Erythroblast (primary cell): ENCODE measurements around the gene CDK17.
"Not testable (repeated sequence)": the region's sequence is repeated elsewhere in the genome, so short reads cannot be mapped to it uniquely, and the experiment has no call there.

Experiments used
- DNase-seq, 2 experiments: peaks; one replicate each; lab custom pipeline; 2025; lab: John Stamatoyannopoulos, UW
- GATA1 ChIP-seq: IDR thresholded peaks from 2 replicates; pipeline ENCODE4 v1.6.1; 2011; ENCODE audit warnings: low read depth, mild to moderate bottlenecking, control low read depth, low read length, moderate library complexity
- POLR2A ChIP-seq: IDR thresholded peaks from 2 replicates; pipeline ENCODE4 v1.6.1; 2011; ENCODE audit warnings: mild to moderate bottlenecking, low read length

Gene CDK17

DNA sequence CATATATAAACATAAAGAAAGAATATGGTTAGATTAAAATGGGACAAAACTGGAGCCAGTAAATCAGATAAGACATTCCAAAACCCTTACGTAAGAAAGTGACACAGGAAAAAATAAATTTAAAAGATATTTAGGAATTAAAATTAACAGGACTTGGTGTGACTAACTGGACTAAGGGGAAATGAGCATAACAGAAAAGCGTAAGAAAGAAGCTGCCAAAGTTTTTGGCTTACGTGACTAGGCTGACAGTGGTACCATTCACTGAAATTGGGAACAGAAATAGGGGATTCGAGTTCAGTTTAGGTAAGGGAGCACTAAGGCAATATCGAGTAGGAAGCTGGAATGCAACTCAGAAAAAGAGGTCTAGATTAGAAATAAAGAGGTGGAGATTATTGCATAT is 7.8 kb downstream of the CDK17 start:
- no peak for TF ChIP-seq GATA1
- TF ChIP-seq POLR2A, result no peak
- DNase-seq, result no peak

DNA sequence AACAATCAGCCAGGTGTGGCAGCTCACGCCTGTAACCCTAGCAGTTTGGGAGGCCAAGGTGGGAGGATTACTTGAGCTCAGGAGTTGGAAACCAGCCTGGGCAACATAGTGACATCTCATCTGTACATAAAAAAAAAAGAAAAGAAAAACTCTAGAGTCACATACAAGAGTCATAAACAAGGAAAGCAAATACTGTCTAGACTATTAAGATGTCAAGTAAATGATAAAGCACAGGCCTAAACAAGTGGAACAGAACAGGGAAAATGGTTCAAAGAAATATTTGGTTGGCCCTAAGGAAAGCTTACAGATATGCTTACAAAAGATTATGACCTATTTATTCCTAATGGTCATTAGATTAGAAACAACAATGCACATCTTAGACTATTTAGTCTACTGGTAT is 12.3 kb downstream of the CDK17 start:
- no peak for DNase-seq
- TF ChIP-seq GATA1, result no peak
- TF ChIP-seq POLR2A, result no peak

DNA sequence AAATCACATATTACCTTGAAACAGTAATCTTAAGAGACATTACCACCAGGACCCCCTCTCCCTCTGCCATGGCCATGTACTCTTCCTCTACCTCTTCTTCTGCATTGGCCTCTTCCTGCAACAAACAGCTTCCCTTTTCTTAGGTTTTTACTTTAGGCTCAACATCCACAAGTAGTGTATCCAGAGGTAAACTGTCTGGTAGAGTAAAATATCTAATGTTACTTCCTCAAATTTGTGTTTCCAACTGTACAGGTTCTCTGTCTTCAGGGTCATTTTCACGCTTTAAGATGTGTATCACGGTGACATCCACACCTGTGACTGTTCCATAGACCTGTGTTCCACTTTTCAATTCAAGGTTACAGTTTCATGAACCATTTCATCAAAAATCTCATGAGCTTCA is 13.4 kb downstream of the CDK17 start:
- no peak for TF ChIP-seq GATA1
- TF ChIP-seq POLR2A, result no peak
- no peak for DNase-seq

DNA sequence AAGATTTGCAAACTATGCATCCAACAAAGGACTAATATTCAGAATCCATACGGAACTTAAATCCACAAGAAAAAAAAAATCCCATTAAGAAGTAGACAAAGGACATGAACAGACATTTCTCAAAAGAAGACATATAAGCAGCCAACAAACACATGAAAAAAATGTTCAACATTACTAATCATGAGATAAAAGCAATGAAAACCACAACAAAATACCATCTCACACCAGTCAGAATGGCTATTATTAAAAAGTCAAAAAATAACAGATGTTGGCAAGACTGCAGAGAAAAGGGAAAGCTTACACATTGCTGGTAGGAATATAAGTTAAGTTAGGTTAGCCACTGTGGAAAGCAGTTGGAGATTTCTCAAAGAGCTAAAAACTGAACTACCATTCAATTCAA is 16.2 kb downstream of the CDK17 start:
- DNase-seq, result no peak

DNA sequence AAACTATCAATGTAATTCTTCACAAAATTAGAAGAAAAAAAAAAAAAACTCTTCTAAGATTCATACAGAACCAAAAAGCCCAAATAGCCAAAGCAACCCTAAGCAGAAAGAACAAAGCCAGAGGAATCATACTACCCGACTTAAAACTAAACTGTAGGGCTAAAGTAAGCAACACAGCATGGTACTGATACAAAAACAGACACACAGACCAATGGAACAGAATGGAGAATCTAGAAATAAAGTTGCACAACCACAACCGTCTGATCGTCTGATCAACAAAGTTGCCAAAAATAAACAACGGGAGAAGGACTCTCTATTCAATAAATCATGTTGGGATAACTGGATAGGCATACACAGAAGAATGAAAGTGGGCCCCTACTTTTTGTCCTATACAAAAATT is 16.9 kb downstream of the CDK17 start:
- no peak for TF ChIP-seq POLR2A
- TF ChIP-seq GATA1, result no peak
- no peak for DNase-seq

More for the DNA sequence above, 16.2 kb downstream of the CDK17 start:
- no peak for TF ChIP-seq GATA1

DNA sequence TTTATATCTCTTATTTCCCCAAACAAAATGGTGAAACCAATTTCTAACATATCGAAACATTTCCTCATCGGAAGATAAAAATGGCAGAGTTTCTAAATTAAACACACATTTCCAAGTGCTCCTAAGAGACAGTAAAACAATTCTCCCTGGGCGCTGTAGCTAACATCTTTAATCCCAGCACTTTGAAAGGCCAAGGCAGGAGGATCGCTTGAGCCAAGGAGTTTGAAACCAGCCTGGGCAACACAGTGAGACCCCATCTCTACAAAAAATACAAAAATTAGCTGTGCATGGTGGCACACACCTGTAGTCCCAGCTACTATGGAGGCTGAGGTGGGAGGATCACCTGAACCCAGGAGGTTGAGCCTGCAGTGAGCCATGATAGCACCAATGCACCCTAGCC is 20.5 kb downstream of the CDK17 start:
- DNase-seq, result not testable (repeated sequence)

DNA sequence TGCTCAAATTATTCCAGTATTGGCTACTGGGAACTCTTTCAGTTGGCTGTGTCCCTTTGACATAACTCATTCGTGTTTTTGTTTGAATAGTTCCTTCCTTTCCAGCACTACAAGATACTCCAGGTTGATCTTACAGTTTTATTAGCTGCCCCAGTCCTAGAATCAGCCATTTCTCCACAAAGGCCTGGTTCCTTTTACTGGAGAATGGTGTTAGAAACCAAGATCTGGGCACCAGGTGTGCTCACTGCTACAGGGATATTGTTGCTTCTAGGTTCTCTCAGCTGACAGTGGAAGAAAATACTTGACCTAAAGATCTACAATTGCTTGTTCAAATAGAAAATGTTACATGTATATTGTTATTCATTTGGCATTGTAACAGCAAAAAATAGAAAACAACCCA is 21.9 kb downstream of the CDK17 start:
- TF ChIP-seq POLR2A (no peak), GATA1 (no peak)
- peak in 1 of 2 experiments; percentile 10 for DNase-seq

DNA sequence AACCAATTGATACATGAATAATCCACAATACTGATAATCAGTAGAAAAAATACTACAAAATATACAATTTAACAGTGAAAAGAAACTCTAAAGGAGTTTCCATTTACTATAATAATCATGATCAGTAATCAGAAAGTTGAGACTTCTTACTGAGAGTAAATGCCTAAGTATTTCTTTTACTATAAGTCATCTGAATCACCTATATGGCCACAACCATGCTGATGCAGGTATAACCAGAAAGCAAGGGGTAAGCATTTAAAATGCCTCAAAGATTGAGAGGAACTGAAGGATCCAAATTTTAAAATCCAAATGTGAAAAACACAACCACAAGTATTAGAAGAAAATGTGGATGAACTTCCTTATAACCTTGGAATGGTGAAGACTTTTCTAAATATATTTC is 23.4 kb downstream of the CDK17 start:
- no peak for TF ChIP-seq POLR2A
- DNase-seq, result peak; percentile 18 to 41

DNA sequence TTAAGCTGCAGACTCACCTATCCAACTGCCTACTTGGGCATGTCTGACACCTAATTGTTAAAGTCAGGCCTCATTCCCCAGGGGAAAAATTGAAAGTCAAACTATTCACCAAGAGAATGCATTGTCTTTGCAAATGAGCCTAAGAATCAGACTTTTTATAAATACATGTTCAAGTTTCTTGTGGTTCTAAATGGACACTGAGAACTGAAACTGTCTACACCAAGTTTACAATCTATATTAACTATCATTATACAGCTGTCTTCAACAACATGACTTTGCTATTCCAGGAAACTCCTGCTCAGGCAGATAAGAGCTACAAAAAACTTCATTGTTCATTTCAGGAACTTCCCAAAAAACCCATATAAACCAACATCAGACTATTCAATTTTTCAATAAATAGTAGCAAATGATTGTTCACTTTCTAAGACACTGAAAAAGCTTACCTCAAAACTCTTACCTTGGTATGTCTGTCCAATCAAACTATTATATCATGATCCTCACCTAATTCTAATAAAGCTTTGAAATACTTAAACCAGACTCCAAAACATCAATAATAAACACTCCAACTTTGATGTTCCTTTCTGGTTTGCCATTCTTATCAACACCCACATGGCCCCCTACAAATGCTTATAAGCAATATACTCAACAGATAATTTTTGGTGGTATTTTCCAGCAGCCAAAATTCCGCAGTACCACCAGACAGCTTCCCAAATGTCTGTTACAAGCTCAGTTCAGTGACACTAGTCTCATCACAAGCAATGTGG is 24.2 kb downstream of the CDK17 start:
- TF ChIP-seq POLR2A (no peak), GATA1 (no peak)
- peak; percentile 83 to 87 for DNase-seq

DNA sequence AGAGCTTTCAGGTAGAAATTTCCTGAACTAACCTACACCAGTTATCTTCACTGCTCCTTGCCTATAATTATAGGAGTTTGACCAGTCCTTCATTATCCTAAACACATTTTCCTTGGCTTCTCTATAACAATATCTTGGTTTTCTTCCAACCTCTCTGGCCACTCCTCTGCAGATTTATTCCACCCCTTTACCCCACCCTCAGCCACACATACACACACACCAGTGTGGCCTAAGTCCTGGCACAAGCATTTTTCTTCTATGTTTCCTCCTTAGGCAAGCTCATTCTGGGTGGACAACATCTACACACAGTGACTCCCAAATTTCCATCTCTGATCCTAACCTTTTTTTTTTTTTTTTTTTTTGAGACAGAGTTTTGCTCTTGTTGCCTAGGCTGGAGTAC is 25.1 kb downstream of the CDK17 start:
- TF ChIP-seq GATA1 (no peak), POLR2A (no peak)
- DNase-seq, result peak; percentile 59

DNA sequence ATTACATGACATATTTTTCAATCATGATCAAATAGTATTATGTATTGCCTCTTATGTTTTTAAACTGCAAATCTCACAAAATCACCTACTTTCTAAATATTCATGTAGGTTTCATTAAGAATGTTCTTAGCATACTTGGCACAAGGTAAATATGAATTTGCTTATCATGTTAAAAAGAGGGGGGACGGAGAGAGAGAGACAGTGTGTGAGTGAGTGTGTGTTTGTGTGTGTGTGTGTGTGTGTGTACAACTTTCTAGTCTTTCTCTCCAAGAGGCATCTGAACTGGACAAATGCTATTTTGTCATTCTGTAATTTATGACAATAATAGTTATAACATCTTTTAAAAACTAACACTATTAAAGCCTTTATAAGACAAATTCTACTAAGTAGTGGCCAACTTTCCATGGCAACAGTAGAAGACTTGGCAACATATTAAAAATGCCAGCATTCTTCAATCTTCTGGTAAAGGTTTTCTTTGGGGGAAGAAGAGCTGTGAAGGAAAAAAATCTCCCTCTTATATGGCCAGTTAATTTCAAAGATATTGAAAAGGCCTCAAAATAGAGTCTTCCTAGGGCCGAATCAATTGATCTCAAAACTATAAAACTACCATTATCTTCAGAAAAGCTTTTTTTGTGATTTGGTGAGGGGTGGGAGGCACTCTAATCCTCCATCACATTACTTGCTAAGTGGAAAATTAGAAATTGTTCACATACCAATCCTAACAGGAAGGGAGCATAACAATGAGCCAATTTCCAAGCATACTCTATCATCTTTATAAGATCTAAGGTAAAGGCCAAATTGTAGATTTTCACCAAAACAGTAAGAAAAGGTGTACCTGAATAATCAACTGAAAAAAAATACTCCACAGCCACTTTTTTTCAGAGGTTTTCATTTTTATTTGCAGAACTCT is 28.2 kb downstream of the CDK17 start:
- TF ChIP-seq POLR2A (no peak), GATA1 (no peak)
- DNase-seq, result peak; percentile 51 to 70

DNA sequence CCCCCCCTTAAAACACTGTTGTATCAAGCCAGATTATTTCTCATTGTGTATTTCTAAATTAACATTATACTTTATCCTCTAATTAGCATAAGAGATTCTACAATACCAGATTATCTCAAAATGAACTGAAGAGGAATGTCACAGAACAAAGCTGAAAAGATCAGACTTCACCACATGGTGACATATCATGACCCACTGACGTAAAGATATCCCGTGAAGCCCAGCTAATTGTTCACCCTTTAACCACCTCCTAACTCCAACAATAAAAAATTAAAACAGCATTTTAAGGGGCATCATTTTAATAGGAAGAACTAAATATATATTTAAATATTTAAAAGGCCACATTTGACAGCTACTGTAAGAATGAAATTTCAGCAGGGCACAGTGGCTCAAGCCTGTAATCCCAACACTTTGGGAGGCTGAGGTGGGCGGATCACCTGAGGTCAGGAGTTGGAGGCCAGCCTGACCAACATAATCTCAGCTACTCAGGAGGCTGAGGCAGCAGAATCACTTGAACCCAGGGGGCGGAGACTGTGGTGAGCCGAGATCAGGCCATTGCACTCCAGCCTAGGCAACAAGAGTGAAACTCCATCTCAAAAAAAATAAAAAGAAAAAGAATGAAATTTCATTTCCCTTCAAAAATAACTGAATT is 29.0 kb downstream of the CDK17 start:
- TF ChIP-seq GATA1 (no peak), POLR2A (no peak)
- DNase-seq, result peak; percentile 84 to 89

DNA sequence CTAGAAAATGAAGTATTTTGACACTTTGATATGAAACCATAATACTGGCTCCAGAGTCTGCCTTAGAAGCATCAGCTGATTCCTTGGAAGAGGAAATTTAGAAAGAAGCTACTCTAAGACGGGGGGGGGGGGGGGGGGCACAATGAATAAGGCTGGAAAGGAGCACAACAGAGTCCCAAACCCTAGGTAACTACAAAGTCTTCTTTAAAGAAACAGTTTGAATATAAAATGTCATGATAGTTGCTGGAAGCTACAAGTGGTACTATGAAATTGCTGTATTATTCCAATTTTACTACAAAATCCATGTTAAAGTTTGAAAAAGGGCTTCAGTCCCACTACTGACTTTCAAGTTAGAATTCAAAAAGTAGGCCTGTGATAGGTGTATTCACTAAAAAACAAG is 31.6 kb downstream of the CDK17 start:
- TF ChIP-seq GATA1 (no peak), POLR2A (no peak)
- no peak for DNase-seq

DNA sequence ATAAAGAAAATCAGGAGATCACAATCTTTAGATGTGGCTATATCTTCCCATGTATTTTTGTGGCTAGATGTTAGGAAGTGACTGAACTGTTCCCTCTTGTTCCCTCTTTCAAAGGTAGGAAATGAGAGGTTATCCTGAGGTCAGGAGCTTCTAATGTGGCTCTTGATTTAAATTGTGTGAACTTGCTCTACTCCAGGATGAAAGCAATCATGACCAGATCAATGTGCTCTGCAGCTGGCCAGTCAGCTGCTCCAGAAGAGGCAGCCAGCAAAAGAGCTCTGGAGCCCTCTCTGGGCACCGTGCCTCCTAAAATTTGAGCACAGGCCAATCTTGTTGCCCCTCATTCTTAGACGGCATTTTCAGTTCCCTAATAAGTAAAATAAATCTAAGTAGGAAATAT is 32.0 kb downstream of the CDK17 start:
- TF ChIP-seq POLR2A, result no peak
- no peak for TF ChIP-seq GATA1
- no peak for DNase-seq
